A673 (cell line): Measurements from ENCODE around the gene TICRR.

Experiments
- EZH2 ChIP-seq: fragments of 200-600 bp; sonication (generic); IDR thresholded peaks from 2 replicates; pipeline ENCODE4 v1.6.1; 2017; ENCODE audit warnings: borderline replicate concordance, low read depth, mild to moderate bottlenecking, mixed read lengths, antibody characterized with exemption, low read length; ENCODE audit not compliant: poor library complexity, severe bottlenecking
- TF ChIP-seq, protein P1 (sequence below): fragments of 300-800, 200-600 bp; sonication (generic); conservative IDR thresholded peaks from 2 replicates; pipeline ENCODE4 v1.5.1; 2017; ENCODE audit warnings: low read depth, mild to moderate bottlenecking, antibody characterized with exemption, low read length, moderate library complexity, mixed read lengths

GRCh38 chr15:89641053-89641452 lies 65.8 kb downstream of the TICRR start:
- TF ChIP-seq, protein P1, sequence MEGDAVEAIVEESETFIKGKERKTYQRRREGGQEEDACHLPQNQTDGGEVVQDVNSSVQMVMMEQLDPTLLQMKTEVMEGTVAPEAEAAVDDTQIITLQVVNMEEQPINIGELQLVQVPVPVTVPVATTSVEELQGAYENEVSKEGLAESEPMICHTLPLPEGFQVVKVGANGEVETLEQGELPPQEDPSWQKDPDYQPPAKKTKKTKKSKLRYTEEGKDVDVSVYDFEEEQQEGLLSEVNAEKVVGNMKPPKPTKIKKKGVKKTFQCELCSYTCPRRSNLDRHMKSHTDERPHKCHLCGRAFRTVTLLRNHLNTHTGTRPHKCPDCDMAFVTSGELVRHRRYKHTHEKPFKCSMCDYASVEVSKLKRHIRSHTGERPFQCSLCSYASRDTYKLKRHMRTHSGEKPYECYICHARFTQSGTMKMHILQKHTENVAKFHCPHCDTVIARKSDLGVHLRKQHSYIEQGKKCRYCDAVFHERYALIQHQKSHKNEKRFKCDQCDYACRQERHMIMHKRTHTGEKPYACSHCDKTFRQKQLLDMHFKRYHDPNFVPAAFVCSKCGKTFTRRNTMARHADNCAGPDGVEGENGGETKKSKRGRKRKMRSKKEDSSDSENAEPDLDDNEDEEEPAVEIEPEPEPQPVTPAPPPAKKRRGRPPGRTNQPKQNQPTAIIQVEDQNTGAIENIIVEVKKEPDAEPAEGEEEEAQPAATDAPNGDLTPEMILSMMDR = no peak
- TF ChIP-seq EZH2 = no peak
